GM23338 (cell line): ENCODE results near the gene C19orf25. TPM values are rescaled to one million over a fixed set of nuclear protein-coding genes. Genes with fewer than 3 reads are reported as not detected.

Experiments used
- ATAC-seq: fragments of 200-7000 bp; cut with Tn5 transposase; 3 replicates; pipeline ENCODE4 v1.9.1; 2020
- DNase-seq: peaks from one replicate; pipeline ENCODE4 v3.0.0-alpha.2; 2015; ENCODE audit warnings: low spot score
- H2AFZ ChIP-seq: fragments of 200-600 bp; sonication (generic); 2 replicates; pipeline ENCODE4 v1.8.0; 2016; ENCODE audit warnings: antibody characterized with exemption, mild to moderate bottlenecking, moderate library complexity
- H3F3A ChIP-seq: fragments of 200-600 bp; sonication (generic); replicated peaks from 2 replicates; pipeline ENCODE4 v1.8.0; 2017; ENCODE audit warnings: antibody characterized with exemption, mixed run types, low read depth
- H3K27ac ChIP-seq: fragments of 200-600 bp; sonication (generic); 2 replicates; pipeline ENCODE4 v1.6.1; 2016; ENCODE audit warnings: low read depth
- H3K27me3 ChIP-seq: fragments of 200-600 bp; sonication (generic); 2 replicates; pipeline ENCODE4 v1.8.0; 2016; ENCODE audit warnings: mild to moderate bottlenecking, mixed run types, moderate library complexity; ENCODE audit not compliant: insufficient read depth
- H3K36me3 ChIP-seq: fragments of 200-600 bp; sonication (generic); 2 replicates; pipeline ENCODE4 v1.8.0; 2016; ENCODE audit warnings: mild to moderate bottlenecking; ENCODE audit not compliant: insufficient read depth
- H3K4me1 ChIP-seq: fragments of 200-600 bp; sonication (generic); 2 replicates; pipeline ENCODE4 v1.8.0; 2016; ENCODE audit warnings: mild to moderate bottlenecking, moderate library complexity; ENCODE audit not compliant: insufficient read depth
- H3K4me2 ChIP-seq: fragments of 200-600 bp; sonication (generic); 2 replicates; pipeline ENCODE4 v1.7.1; 2017; ENCODE audit warnings: mixed run types
- H3K4me3 ChIP-seq: fragments of 200-600 bp; sonication (generic); 2 replicates; pipeline ENCODE4 v1.6.1; 2016; ENCODE audit warnings: mixed run types
- H3K79me2 ChIP-seq: fragments of 200-600 bp; sonication (generic); replicated peaks from 2 replicates; pipeline ENCODE4 v1.8.0; 2017; ENCODE audit warnings: mild to moderate bottlenecking; ENCODE audit not compliant: insufficient read depth
- H3K9me2 ChIP-seq: fragments of 200-600 bp; sonication (generic); 2 replicates; pipeline ENCODE4 v1.8.0; 2017; ENCODE audit not compliant: insufficient read depth
- H4K20me1 ChIP-seq: fragments of 200-600 bp; sonication (generic); replicated peaks from 2 replicates; pipeline ENCODE4 v1.8.0; 2017; ENCODE audit warnings: mild to moderate bottlenecking; ENCODE audit not compliant: insufficient read depth
- H3K27ac Mint-ChIP-seq: 2 replicates; pipeline ENCODE4 v1.8.0; 2020; ENCODE audit warnings: inconsistent platforms, mild to moderate bottlenecking, moderate library complexity, mixed read lengths
- H3K27me3 Mint-ChIP-seq: 3 replicates; pipeline ENCODE4 v1.8.0; 2022; ENCODE audit warnings: low read depth, mild to moderate bottlenecking, moderate library complexity, mixed read lengths, inconsistent platforms; ENCODE audit not compliant: insufficient read depth, poor library complexity
- H3K36me3 Mint-ChIP-seq: 3 replicates; pipeline ENCODE4 v1.8.0; 2021; ENCODE audit warnings: low read depth, mild to moderate bottlenecking, inconsistent platforms, moderate library complexity, mixed read lengths
- H3K4me1 Mint-ChIP-seq: 3 replicates; pipeline ENCODE4 v1.8.0; 2020; ENCODE audit warnings: mild to moderate bottlenecking, inconsistent platforms, mixed read lengths
- H3K4me3 Mint-ChIP-seq: 3 replicates; pipeline ENCODE4 v1.8.0; 2021; ENCODE audit warnings: moderate library complexity, mild to moderate bottlenecking, inconsistent platforms, mixed read lengths
- H3K9me3 Mint-ChIP-seq: 3 replicates; pipeline ENCODE4 v1.8.0; 2020; ENCODE audit warnings: moderate library complexity, mild to moderate bottlenecking, inconsistent platforms, mixed read lengths
- CREB1 ChIP-seq: fragments of 250-450 bp; sonication (Bioruptor Pico); IDR thresholded peaks from 2 replicates; pipeline ENCODE4 v1.5.0; 2020; ENCODE audit warnings: low read depth, mild to moderate bottlenecking, moderate library complexity
- ETS1 ChIP-seq: IDR thresholded peaks from 2 replicates; pipeline ENCODE4 v1.6.1; 2016; ENCODE audit warnings: antibody characterized with exemption
- EZH2 ChIP-seq: fragments of 200-600 bp; sonication (generic); IDR thresholded peaks from one replicate; pipeline ENCODE4 v1.8.0; 2017; ENCODE audit warnings: antibody characterized with exemption, mild to moderate bottlenecking, low read depth; ENCODE audit not compliant: unreplicated experiment
- EZH2phosphoT487 ChIP-seq: fragments of 200-600 bp; sonication (generic); IDR thresholded peaks from one replicate; pipeline ENCODE4 v1.8.1; 2018; ENCODE audit warnings: antibody characterized with exemption; ENCODE audit not compliant: unreplicated experiment
- JUNB ChIP-seq: IDR thresholded peaks from one replicate; pipeline ENCODE4 v1.6.1; 2016; ENCODE audit warnings: antibody characterized with exemption; ENCODE audit not compliant: unreplicated experiment
- POLR2AphosphoS5 ChIP-seq: IDR thresholded peaks from 2 replicates; pipeline ENCODE4 v1.6.1; 2016; ENCODE audit warnings: antibody characterized with exemption, low read depth
- REST ChIP-seq: IDR thresholded peaks from one replicate; pipeline ENCODE4 v1.6.1; 2018; ENCODE audit warnings: antibody characterized with exemption; ENCODE audit not compliant: unreplicated experiment
- polyA plus RNA-seq: library from polyadenylated mRNA; unstranded; fragments of >200 nt; fragmentation: Nextera tagmentation; extraction: Ambion mirVana; gene quantifications from 2 replicates; pipeline ENCODE4 v1.2.1, GENCODE V29; 2016
- total RNA-seq: library from RNA; depleted of rRNA; stranded (reverse); fragments of >200 nt; shearing (Covaris generic); gene quantifications from 2 replicates; pipeline ENCODE4 v1.2.3, GENCODE V29; 2014

C19orf25 gene
- total and polyA plus RNA-seq, 2 experiments from 2014 or later: 43.5 to 61.1 TPM

- TF ChIP-seq REST: no peak
- TF ChIP-seq ETS1: no peak
- TF ChIP-seq EZH2: no peak
- TF ChIP-seq JUNB: no peak
Measured at GRCh38 chr19:1450735-1451731, 28.0 kb downstream of the C19orf25 start (continued).

GRCh38 chr19:1449467-1450442 is 29.3 kb downstream of the C19orf25 start, which contains the start of gene APC2:
APC2 (plus strand) TSS chr19:1450121; CDS start chr19:1453002, 2,881 bp downstream.
- Mint-ChIP-seq H3K9me3 (no peaks in the 10 kb centered on the region; the same call in 2 of the 3 replicates), H3K27ac (no peak within 1 kb of the TSS), H3K36me3 (no peaks in the 10 kb centered on the region; the same call in 2 of the 3 replicates), H3K27me3 (peaks cover 57% of the 10 kb centered on the region), H3K4me1 (peaks cover 35% of the 10 kb centered on the region), H3K4me3 (peak within 1 kb of the TSS; percentile 68)
- 0 out of 2 replicates have a peak, but pooled peaks cover 3% of the 10 kb centered on the region for H3K79me2 ChIP-seq
- H4K20me1 ChIP-seq: no peaks in the 10 kb centered on the region
- TF ChIP-seq POLR2AphosphoS5: peak; percentile 58
- no peak for TF ChIP-seq EZH2phosphoT487
- TF ChIP-seq EZH2: no peak
- peak; percentile 63 for TF ChIP-seq CREB1 (CRISPR knock-in tag)
- peak within 1 kb of the TSS; percentile 61 for H3K4me3 ChIP-seq
- peak within 1 kb of the TSS; percentile 88 for H3K4me2 ChIP-seq
- H3K4me1 ChIP-seq: peaks cover 23% of the 10 kb centered on the region; the same call in 1 of the 2 replicates
- peaks cover 18% of the 10 kb centered on the region for H3F3A ChIP-seq
- H2AFZ ChIP-seq: peak within 1 kb of the TSS; percentile 87
- 0 out of 2 replicates have a peak within 1 kb of the TSS, but pooled peaks have one; percentile 26 for H3K27ac ChIP-seq
- peaks cover 45% of the 10 kb centered on the region for H3K27me3 ChIP-seq
- no peaks in the 10 kb centered on the region for H3K36me3 ChIP-seq
- ATAC-seq (peak; percentile 49), DNase-seq (peak; percentile 95)
- H3K9me2 ChIP-seq: no peaks in the 10 kb centered on the region
